ENCODE results near the gene EFEMP1. TPM values are rescaled to one million over a fixed set of nuclear protein-coding genes. Genes with fewer than 3 reads are reported as not detected.

The EFEMP1 gene
- total and polyA plus RNA-seq, 10 of the 15 experiments (the other 5 are each of a cell fraction or from before 2014, with no cell fraction given): 0.27 to 1.2 (median 0.35) TPM; not detected in 6

- Histone ChIP-seq H3K27ac (ENCODE audit: control insufficient read depth, insufficient read depth) (no peak overlapping the region), H3K9ac (ENCODE audit: control insufficient read depth, insufficient read depth, low read length) (no peak overlapping the region), H3K36me3 (ENCODE audit: control insufficient read depth in 2 of 2, insufficient read depth in 2 of 2, low read length in 1 of 2) (no peaks in the 10 kb centered on the region), H3K79me2 (ENCODE audit: control insufficient read depth, insufficient read depth, low read length) (no peaks in the 10 kb centered on the region), H3K27me3 (replicated peaks in 1 of 2; ENCODE audit: control insufficient read depth in 2 of 2, insufficient read depth in 2 of 2, low read length in 1 of 2) (peaks cover 0 to 1% of the 10 kb centered on the region in 2 experiments; a peak in 1 of 4 replicates), H4K20me1 (ENCODE audit: control insufficient read depth, insufficient read depth) (no peaks in the 10 kb centered on the region), H3K9me3 (replicated peaks; ENCODE audit: control insufficient read depth, insufficient read depth, low read length) (no peaks in the 10 kb centered on the region), H3K4me1 (ENCODE audit: control insufficient read depth, insufficient read depth, low read length) (no peaks in the 10 kb centered on the region), H3K4me2 (ENCODE audit: control insufficient read depth, insufficient read depth) (no peak overlapping the region), H3K4me3 (no peak overlapping the region), H2AFZ (ENCODE audit: control insufficient read depth, low read depth, low read length) (no peak overlapping the region)
- CTCF ChIA-PET: no interaction called here
- no TSS peak for BruUV-seq (replicated peaks)
- no peak for FAIRE-seq
- SMC1A ChIA-PET (ENCODE audit: uncharacterized antibody, unreplicated experiment): no interaction called here
- RAD21 ChIA-PET (ENCODE audit: unreplicated experiment): no interaction called here
- WGBS (ENCODE audit: insufficient coverage, insufficient replicate concordance, low lambda C conversion rate, missing lambda C conversion rate): 2% methylated on average over 2 of the region's 2 CpGs
- POLR2A ChIA-PET: interaction anchor here (0.5 kb wide), 1 partner anchor 441 kb away, joined by 6 read pairs; no protein-coding TSS in a partner anchor
- no peak for DNase-seq (ENCODE audit: low read depth, low spot score)
- in situ Hi-C loops (cut with MboI) (no loop called here), intact Hi-C loops (cut with micrococcal nuclease; ENCODE audit: unreplicated experiment) (no loop called here)
- no peak for ATAC-seq
- TF ChIP-seq RBBP5 (conservative IDR thresholded peaks at IDR 0.05): no peak
- TF ChIP-seq RB1 (IDR thresholded peaks at IDR 0.05; ENCODE audit: borderline replicate concordance): no peak
- TF ChIP-seq BACH1 (IDR thresholded peaks at IDR 0.05; ENCODE audit: borderline replicate concordance): no peak
- no peak for TF ChIP-seq ETV6 (conservative IDR thresholded peaks at IDR 0.05 in 1 of 2, IDR thresholded peaks at IDR 0.05 in 1 of 2; ENCODE audit: borderline replicate concordance in 1 of 2, low read depth in 1 of 2)
- TF ChIP-seq REST (IDR thresholded peaks at IDR 0.05; ENCODE audit: low read depth, low read length): no peak
- no peak for TF ChIP-seq MEF2A (IDR thresholded peaks at IDR 0.05; ENCODE audit: insufficient read depth, low read depth, low read length)
- no peak for TF ChIP-seq PAX8 (IDR thresholded peaks at IDR 0.05)
- TF ChIP-seq ESRRA (IDR thresholded peaks at IDR 0.05; ENCODE audit: low read length): no peak
- TF ChIP-seq MTA2 (IDR thresholded peaks at IDR 0.05; ENCODE audit: low read depth): no peak
- TF ChIP-seq KDM1A (IDR thresholded peaks at IDR 0.05; ENCODE audit: borderline replicate concordance): no peak
- TF ChIP-seq CBFB (IDR thresholded peaks at IDR 0.05; ENCODE audit: low read depth): no peak
- no peak for TF ChIP-seq HDAC6 (IDR thresholded peaks at IDR 0.05; ENCODE audit: unreplicated experiment)
- TF ChIP-seq ZNF207 (IDR thresholded peaks at IDR 0.05; ENCODE audit: borderline replicate concordance): no peak
- TF ChIP-seq USF1 (IDR thresholded peaks at IDR 0.05; ENCODE audit: borderline replicate concordance, extremely low read length, insufficient read depth, low read depth, low read length): no peak
- no peak for TF ChIP-seq POLR2AphosphoS5 (IDR thresholded peaks at IDR 0.05; ENCODE audit: low read length)
These were observed 46.9 kb upstream of the EFEMP1 start for GRCh38 chr2:55970500-55970899.
